SK-N-MC (cell line): ENCODE data around the gene SPHK1.

ENCODE experiments used
- EZH2 ChIP-seq: fragments of 200-600 bp; sonication (generic); IDR thresholded peaks from one replicate; pipeline ENCODE4 v1.6.1; 2017; ENCODE audit warnings: antibody characterized with exemption
- POLR2AphosphoS5 ChIP-seq: IDR thresholded peaks from 2 replicates; pipeline ENCODE4 v1.6.1; 2012; ENCODE audit warnings: mild to moderate bottlenecking, low read depth, low read length, borderline replicate concordance

DNA sequence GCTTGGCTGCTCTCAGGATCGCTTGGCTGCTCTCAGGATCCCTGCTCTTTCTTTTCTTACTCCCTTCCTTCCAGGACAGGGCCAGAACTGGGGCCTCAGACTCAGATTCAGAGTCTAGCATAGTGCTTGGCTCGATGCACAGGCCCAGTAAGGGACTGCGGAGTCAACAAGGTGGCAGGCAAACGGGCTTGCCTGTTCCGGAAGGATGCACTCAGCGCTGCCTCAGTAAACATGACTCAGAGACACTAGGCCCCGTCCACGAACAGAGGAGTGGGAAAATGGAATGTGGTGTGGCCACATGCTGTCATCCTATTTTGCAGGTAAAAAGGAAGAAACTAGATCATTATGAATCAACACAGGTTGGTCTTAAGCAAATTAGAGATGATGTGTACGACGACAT lies 9.8 kb downstream of the SPHK1 start:
- TF ChIP-seq POLR2AphosphoS5: no peak
- no peak for TF ChIP-seq EZH2
